Stimulated activated CD4-positive, alpha-beta T cell treated with anti-CD3 and anti-CD28 coated beads, Interleukin-12 subunit alpha, Interleukin-12 subunit beta, amount 100 ng/mL, for 24 hours (primary cell): ENCODE measurements around the gene PPP2R1A.
"Not testable (repeated sequence)": the region's sequence is repeated elsewhere in the genome, so short reads cannot be mapped to it uniquely, and the experiment has no call there.

ENCODE experiments used
- DNase-seq, 2 experiments: peaks; one replicate each; pipeline ENCODE4 v3.0.0-alpha.2; 2020; ENCODE audit warnings: low read depth in 2 of 2

The PPP2R1A gene

GRCh38 chr19:52244021-52244420 is 54.2 kb downstream of the PPP2R1A start:
- no peak for DNase-seq

- peak; percentile 36 to 38 for DNase-seq
These were observed 58.4 kb downstream of the PPP2R1A start for GRCh38 chr19:52248241-52248640.

- DNase-seq = no peak
These were observed 68.6 kb downstream of the PPP2R1A start for GRCh38 chr19:52258426-52258825.

- DNase-seq = not testable (repeated sequence)
These were observed 75.7 kb downstream of the PPP2R1A start for GRCh38 chr19:52265556-52265955.

- peak; percentile 94 to 97 for DNase-seq
These were observed 79.7 kb downstream of the PPP2R1A start, which contains the start of gene ZNF766 for GRCh38 chr19:52269338-52270261. ZNF766 (plus strand) TSS chr19:52269587; CDS start chr19:52269614, 27 bp downstream.

GRCh38 chr19:52270266-52270885 is 80.5 kb downstream of the PPP2R1A start:
- DNase-seq = no peak

- no peak for DNase-seq
These were observed 83.4 kb downstream of the PPP2R1A start for GRCh38 chr19:52273301-52273700.

- no peak for DNase-seq
These were observed 84.3 kb downstream of the PPP2R1A start for GRCh38 chr19:52274191-52274590.

GRCh38 chr19:52275988-52276387 is 86.1 kb downstream of the PPP2R1A start:
- no peak for DNase-seq

- no peak for DNase-seq
These were observed 87.6 kb downstream of the PPP2R1A start for GRCh38 chr19:52277471-52277870.
